Panc1 (cell line): ENCODE measurements around the gene RAI14.

ENCODE experiments used
- POLR2AphosphoS5 ChIP-seq: IDR thresholded peaks from 2 replicates; pipeline ENCODE4 v1.6.1; 2012; ENCODE audit warnings: mild to moderate bottlenecking, low read depth, low read length, moderate library complexity
- SIN3A ChIP-seq: IDR thresholded peaks from 2 replicates; pipeline ENCODE4 v1.6.1; 2012; ENCODE audit warnings: low read depth, mild to moderate bottlenecking, low read length, moderate library complexity, borderline replicate concordance; ENCODE audit not compliant: insufficient read depth
- TCF7L2 ChIP-seq: IDR thresholded peaks from 2 replicates; pipeline ENCODE4 v1.6.1; 2011; ENCODE audit warnings: mild to moderate bottlenecking, low read depth, low read length, inconsistent platforms
- TF ChIP-seq, protein P1 (sequence below): fragments of 450-650 bp; IDR thresholded peaks from 2 replicates; pipeline ENCODE4 v1.5.1; 2017; ENCODE audit warnings: mild to moderate bottlenecking
- TF ChIP-seq, protein P2 (sequence below), 2 experiments: IDR thresholded peaks; 2 replicates each; pipeline ENCODE4 v1.6.1; 2011 to 2012; ENCODE audit warnings: low read depth in 2 of 2, control low read depth in 1 of 2, low read length in 1 of 2, mild to moderate bottlenecking in 1 of 2, moderate library complexity in 1 of 2; ENCODE audit not compliant: insufficient read depth in 1 of 2

DNA sequence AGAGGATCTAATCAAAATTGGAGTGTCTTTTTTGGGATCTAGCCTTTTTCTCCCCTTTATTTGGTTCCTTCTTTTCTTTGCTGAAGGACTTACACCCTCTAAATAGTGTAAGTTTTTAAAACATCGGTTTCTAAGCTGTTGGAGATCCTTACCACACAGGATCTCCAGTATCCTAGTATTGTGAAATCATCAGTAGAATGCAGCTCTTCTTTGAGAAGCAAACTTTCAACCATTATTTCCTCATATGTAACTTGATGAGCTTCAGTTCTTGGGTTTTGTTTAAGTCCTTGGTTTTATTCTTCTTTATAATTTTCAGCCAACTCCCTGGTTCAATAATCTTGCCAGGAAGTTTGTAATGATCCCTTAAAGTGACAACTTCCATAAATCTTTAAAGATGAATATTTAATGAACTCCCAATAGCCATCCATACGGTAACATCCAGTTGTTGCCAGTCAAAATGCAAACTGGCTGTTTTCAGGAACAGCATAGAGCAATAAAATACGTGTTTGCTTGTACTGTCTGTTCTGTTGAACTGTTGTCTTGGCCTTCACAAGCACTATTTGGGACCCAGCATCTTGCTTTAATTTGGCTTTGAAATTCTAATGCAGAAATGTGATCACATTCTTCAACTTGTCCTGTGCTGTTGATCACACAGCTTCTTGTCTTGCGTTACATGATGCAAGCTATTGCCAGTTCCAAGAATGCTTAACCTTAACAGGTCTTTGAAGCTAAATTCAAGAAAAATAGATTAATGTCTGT is 148.0 kb downstream of the RAI14 start:
- TF ChIP-seq, protein P1, sequence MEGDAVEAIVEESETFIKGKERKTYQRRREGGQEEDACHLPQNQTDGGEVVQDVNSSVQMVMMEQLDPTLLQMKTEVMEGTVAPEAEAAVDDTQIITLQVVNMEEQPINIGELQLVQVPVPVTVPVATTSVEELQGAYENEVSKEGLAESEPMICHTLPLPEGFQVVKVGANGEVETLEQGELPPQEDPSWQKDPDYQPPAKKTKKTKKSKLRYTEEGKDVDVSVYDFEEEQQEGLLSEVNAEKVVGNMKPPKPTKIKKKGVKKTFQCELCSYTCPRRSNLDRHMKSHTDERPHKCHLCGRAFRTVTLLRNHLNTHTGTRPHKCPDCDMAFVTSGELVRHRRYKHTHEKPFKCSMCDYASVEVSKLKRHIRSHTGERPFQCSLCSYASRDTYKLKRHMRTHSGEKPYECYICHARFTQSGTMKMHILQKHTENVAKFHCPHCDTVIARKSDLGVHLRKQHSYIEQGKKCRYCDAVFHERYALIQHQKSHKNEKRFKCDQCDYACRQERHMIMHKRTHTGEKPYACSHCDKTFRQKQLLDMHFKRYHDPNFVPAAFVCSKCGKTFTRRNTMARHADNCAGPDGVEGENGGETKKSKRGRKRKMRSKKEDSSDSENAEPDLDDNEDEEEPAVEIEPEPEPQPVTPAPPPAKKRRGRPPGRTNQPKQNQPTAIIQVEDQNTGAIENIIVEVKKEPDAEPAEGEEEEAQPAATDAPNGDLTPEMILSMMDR, result no peak
- TF ChIP-seq, protein P2, sequence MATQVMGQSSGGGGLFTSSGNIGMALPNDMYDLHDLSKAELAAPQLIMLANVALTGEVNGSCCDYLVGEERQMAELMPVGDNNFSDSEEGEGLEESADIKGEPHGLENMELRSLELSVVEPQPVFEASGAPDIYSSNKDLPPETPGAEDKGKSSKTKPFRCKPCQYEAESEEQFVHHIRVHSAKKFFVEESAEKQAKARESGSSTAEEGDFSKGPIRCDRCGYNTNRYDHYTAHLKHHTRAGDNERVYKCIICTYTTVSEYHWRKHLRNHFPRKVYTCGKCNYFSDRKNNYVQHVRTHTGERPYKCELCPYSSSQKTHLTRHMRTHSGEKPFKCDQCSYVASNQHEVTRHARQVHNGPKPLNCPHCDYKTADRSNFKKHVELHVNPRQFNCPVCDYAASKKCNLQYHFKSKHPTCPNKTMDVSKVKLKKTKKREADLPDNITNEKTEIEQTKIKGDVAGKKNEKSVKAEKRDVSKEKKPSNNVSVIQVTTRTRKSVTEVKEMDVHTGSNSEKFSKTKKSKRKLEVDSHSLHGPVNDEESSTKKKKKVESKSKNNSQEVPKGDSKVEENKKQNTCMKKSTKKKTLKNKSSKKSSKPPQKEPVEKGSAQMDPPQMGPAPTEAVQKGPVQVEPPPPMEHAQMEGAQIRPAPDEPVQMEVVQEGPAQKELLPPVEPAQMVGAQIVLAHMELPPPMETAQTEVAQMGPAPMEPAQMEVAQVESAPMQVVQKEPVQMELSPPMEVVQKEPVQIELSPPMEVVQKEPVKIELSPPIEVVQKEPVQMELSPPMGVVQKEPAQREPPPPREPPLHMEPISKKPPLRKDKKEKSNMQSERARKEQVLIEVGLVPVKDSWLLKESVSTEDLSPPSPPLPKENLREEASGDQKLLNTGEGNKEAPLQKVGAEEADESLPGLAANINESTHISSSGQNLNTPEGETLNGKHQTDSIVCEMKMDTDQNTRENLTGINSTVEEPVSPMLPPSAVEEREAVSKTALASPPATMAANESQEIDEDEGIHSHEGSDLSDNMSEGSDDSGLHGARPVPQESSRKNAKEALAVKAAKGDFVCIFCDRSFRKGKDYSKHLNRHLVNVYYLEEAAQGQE (IDR thresholded peaks at IDR 0.05; ENCODE audit: insufficient read depth in 1 of 2, low read depth in 2 of 2, low read length in 1 of 2), result no peak
- TF ChIP-seq SIN3A, result no peak
- TF ChIP-seq POLR2AphosphoS5, result no peak
- no peak for TF ChIP-seq TCF7L2
